Neural progenitor cell (in vitro differentiated cells): Measurements from ENCODE around the gene SPAG16.

ENCODE experiments used
- EZH2 ChIP-seq: fragments of 200-600 bp; sonication (generic); IDR thresholded peaks from 2 replicates; pipeline ENCODE4 v1.6.1; 2017; ENCODE audit warnings: antibody characterized with exemption, mild to moderate bottlenecking, moderate library complexity
- EZH2phosphoT487 ChIP-seq: fragments of 200-600 bp; sonication (generic); IDR thresholded peaks from 2 replicates; pipeline ENCODE4 v1.6.1; 2017; ENCODE audit warnings: antibody characterized with exemption
- TF ChIP-seq, protein P1 (sequence below): fragments of 200-600 bp; sonication (generic); IDR thresholded peaks from 2 replicates; pipeline ENCODE4 v1.5.1; 2017; ENCODE audit warnings: antibody characterized with exemption, mild to moderate bottlenecking

GRCh38 chr2:214064471-214064870, 780.2 kb downstream of the SPAG16 start:
- TF ChIP-seq EZH2 (no peak), EZH2phosphoT487 (no peak)
- TF ChIP-seq, protein P1, sequence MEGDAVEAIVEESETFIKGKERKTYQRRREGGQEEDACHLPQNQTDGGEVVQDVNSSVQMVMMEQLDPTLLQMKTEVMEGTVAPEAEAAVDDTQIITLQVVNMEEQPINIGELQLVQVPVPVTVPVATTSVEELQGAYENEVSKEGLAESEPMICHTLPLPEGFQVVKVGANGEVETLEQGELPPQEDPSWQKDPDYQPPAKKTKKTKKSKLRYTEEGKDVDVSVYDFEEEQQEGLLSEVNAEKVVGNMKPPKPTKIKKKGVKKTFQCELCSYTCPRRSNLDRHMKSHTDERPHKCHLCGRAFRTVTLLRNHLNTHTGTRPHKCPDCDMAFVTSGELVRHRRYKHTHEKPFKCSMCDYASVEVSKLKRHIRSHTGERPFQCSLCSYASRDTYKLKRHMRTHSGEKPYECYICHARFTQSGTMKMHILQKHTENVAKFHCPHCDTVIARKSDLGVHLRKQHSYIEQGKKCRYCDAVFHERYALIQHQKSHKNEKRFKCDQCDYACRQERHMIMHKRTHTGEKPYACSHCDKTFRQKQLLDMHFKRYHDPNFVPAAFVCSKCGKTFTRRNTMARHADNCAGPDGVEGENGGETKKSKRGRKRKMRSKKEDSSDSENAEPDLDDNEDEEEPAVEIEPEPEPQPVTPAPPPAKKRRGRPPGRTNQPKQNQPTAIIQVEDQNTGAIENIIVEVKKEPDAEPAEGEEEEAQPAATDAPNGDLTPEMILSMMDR, result no peak
